NCI-H226 (cell line): ENCODE data around the gene AIF1.
A peak's percentile ranks its signal among the peaks of the same experiment; 100 is the strongest.
"Not testable (repeated sequence)": the region's sequence is repeated elsewhere in the genome, so short reads cannot be mapped to it uniquely, and the experiment has no call there.

Experiments
- DNase-seq: peaks from one replicate; pipeline ENCODE4 v3.0.0-alpha.2; 2015

The AIF1 gene

DNA sequence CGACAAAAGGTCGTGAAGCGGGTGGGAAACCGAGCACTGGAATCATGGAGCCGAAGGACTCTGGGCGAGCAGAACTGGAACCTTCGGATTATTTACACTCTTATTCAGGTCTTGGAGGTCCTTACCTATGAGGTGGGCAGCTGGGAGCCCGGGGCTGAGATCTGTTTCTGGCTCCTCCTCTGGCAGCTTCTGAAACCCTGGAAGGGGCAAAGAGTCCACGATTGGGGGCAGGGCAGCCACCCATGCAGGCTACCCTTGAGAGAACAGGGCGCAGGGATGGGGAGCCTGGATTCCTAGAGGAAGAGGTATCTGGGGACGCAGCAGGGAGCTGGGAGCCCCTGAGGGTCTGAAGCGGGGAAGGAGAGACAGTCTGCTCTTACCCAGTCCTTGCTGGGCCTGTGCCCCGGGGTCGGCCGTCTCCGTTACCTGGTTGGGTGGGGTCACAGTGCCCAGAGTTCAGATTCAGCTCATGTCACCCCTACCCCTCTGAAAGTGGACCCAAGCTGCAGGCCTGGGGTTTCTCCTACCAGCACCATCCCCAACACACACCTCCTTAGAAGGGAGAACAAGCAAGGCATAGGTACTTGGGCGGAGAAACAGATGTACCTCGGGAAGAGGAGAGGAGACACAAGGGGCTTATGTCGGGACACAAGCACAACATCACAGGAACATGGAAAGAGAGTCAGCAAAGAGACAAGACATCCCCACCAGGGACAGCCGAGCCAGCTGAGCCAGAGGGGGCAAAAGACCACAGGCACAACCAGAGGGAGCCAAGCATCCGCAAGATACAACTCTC is 33.4 kb upstream of the AIF1 start:
- no peak for DNase-seq

GRCh38 chr6:31582230-31582643 is 32.8 kb upstream of the AIF1 start, which contains the start of gene LTB:
Gene LTB, minus strand, starts transcription at chr6:31582424. Its CDS starts 7 bp downstream, at chr6:31582417.
- DNase-seq, result no peak

- no peak for DNase-seq
These were observed 29.5 kb upstream of the AIF1 start for GRCh38 chr6:31585491-31585890.

GRCh38 chr6:31586008-31586407 is 29.0 kb upstream of the AIF1 start, which contains the start of gene LST1:
Gene LST1, plus strand, starts transcription at chr6:31586277. Its CDS starts 1,023 bp downstream, at chr6:31587300.
- DNase-seq, result peak; percentile 26

- no peak for DNase-seq
These were observed 28.3 kb upstream of the AIF1 start for GRCh38 chr6:31586599-31587281.

DNA sequence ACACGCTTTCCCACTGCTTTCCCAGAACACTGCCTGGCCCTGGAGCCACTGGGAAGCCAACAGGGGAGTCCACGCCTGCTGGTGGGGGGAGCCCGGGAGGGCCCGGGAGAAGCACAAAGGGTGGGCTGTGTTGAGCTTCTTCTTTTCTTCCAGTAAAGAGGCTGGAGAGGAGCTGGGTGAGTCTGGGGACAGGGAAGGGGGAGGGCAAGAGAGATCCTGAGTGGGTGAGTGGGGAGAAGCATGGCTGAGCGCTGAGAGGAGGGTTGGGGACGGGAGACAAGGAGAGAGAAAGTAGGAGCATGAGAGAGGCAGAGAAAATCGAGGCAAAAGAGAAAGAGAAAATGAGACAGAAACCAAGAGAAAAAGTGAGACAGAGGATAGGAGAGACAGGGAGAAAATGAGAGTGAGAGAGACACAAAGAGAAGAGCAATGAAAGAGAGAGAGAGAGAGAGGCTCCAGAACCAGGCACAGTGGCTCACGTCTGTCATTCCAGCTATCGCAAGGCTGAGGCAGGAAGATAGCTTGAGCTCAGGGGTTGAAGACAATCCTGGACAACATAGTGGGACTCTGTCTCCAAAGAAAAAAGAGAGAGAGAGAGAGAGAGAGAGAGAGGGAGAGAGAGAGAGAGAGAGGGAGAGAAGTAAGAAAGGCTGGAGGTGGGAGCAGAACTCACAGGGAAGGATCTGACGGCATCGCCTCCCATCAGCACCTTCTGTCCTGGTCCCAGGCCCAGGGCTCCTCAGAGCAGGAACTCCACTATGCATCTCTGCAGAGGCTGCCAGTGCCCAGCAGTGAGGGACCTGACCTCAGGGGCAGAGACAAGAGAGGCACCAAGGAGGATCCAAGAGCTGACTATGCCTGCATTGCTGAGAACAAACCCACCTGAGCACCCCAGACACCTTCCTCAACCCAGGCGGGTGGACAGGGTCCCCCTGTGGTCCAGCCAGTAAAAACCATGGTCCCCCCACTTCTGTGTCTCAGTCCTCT is 26.9 kb upstream of the AIF1 start:
- DNase-seq, result no peak

- no peak for DNase-seq
These were observed 26.0 kb upstream of the AIF1 start for GRCh38 chr6:31588871-31589650.

GRCh38 chr6:31590691-31591090 is 24.3 kb upstream of the AIF1 start:
- not testable (repeated sequence) for DNase-seq

GRCh38 chr6:31592396-31592771 is 22.6 kb upstream of the AIF1 start:
- no peak for DNase-seq

GRCh38 chr6:31597006-31597405 is 18.0 kb upstream of the AIF1 start:
- no peak for DNase-seq

- DNase-seq, result no peak
These were observed 7.7 kb upstream of the AIF1 start for GRCh38 chr6:31607317-31607716.

- DNase-seq, result no peak
These were observed 5.3 kb upstream of the AIF1 start for GRCh38 chr6:31609519-31610406.

DNA sequence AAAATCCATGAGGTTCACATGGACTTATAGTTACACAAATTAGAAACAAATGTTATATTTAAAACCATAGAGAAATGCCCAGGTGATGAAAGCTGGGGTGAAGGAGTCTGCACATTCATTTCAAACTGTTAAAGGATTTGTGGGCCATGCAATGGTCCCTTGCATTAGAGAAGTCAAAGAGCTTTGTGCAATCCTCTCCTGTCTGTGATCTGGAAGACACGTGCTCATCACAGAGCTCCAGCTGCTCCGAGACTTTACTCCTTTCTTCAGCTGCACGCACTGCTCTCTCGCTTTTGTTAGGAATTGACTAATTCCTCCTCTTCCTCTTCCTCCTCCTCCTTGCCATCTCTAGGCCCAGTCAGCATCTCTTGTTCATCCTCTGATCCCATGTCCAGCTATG is 4.1 kb upstream of the AIF1 start:
- DNase-seq, result no peak

DNA sequence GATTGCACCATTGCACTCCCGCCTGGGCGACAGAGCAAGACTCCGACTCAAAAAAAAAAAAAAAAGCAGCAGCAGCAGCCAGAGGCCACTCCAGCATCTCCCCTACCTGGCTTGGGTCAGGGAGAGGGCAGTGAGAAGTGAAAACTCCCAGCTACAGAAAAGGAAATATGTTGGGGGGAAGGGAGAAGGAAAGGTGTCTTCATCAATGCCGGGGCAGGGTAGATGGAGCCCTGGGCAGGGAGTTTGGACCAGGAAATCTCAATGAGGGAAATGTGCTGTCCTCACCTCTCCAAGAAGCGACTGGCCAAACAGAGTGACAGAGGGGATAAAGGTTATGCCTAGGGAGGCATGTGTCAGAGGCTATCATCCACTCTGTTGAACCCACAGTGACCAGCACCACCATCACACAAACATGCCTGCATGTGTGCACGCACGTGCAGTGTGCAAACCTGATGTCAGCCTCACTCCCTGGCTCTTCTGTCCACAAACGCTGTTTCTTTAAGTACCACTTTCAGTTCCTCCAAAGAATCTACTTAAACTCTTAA is 887 bp upstream of the AIF1 start:
- no peak for DNase-seq

DNA sequence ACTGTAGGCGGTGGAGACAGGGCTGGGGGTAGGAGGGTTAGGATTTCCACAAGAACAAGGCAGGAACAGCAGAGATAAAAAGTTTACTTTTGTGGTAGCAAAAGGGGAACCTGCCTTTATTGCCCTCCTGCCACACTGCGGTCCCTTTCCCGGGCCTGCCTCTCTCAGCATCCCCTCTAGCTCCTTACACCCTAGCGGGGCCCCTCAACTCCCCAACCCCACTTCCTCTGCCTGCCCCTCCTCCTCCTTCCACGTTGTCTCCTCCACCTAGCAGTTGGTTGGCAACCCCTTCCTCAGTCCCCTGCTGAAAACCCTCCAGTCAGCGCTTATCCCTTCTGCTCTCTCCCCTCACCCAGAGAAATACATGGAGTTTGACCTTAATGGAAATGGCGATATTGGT is 714 bp downstream of the AIF1 start:
- no peak for DNase-seq

GRCh38 chr6:31617010-31617409 is 2.0 kb downstream of the AIF1 start:
- DNase-seq, result no peak

DNA sequence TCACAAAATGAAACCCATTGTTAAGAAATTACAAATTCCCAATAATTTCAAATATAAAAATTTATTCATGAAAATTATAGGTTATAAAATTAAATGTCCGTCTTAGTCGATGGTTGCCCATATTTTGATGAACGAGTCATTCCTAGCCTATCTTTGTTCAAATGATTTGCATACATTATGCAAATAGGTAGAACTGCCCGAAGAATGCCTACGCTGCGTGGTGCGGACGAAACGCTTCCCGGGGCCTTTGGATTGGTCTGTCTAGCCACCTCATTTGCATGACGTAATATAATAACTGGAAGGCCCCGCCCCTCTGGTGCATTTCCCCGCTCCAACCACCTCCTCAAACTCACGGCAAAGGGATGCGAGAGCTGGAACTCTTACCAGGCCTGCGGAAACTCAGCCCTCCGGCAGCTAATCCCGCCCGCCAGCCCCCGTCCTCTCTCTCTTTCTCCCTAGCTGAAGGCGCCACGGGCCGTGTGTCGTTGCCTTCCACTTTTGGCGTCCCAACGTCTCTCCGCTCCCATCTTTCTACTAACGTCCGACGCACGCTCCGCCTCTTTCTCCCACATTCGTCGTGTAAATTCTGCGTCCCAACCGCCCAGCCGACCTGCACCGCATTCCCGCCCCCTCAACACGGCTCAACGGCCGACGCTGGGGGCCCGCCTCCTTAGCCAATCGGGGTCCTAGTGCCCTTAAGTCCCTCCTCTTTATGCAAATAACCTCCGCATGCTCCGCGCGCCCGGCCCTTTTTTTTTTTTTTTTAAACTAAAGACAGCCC is 5.0 kb downstream of the AIF1 start:
- DNase-seq, result peak; percentile 98

GRCh38 chr6:31620586-31621319 is 5.7 kb downstream of the AIF1 start, which contains the start of gene PRRC2A:
Gene PRRC2A, plus strand, starts transcription at chr6:31620715. Its CDS starts 2,075 bp downstream, at chr6:31622790.
- peak; percentile 62 for DNase-seq

GRCh38 chr6:31621320-31621939 is 6.4 kb downstream of the AIF1 start:
- no peak for DNase-seq
